SIG-M5 (cell line): ENCODE data around the gene CAPN12.
"Not testable (repeated sequence)": the region's sequence is repeated elsewhere in the genome, so short reads cannot be mapped to it uniquely, and the experiment has no call there.

Experiments
- DNase-seq: peaks from one replicate; lab custom pipeline; 2025; lab: John Stamatoyannopoulos, UW

Gene CAPN12

DNA sequence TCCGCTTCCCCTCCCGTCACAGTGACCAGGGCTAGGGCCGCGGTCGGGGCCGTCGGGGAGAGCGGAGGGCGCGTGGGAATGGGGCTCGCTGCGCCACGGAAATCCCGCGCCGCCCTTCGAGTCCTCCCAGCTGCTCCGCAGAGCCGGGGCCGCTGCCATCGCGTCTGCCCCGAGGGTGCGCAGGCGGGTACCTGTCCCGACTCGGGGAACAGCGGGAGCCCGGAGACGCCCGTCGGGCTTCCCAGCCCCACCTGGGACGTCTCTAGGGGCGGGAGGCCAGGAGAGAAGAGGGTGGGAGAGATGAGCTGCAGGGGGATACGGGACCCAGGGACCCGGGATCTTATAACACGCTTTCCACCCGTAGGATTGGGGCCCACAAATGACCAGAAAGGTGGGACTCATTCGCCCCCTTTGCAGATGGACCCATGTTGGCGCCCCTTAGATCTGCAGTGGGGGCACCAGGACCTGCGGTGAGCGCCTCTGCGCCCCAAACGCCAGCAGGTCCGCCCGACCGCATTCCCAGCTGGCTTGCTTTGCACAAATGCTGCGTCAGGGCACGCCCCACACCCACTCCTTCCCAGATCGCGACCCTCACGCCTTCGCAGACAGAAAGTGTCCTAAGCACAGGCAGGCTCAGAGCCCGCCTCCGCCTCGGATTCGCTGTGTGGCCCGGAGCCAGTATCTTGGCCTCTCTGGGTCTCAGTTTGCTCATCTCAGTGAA lies 26.1 kb upstream of the CAPN12 start:
- DNase-seq: not testable (repeated sequence)

DNA sequence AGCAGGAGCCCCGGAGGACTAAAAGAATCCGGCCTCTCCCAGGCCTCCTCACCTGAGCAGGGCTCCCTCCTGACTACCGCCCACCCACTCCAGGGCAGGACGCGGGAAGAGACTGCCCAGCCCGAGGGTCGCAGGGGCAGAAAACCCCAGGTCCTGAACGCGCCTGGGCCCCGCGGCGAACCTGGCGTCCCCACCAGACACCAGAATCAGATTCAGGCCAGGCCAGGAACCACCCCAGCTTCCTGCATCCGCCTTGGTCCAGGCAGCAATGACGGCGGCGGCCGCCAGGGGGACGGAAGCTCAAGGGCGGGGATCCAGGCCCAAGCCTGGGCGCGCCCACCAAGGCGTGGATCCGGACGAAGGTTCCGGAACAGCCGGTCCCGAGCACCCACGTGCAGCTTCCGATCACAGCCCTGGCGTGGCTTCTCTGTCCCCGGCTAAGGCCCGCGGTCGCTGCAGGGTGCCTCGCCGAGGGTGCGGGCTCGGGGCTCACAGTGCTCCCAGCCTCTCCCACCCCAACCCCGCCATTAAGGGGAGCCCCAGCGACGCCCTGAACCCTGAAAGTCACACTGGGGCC lies 25.4 kb upstream of the CAPN12 start:
- no peak for DNase-seq

DNA sequence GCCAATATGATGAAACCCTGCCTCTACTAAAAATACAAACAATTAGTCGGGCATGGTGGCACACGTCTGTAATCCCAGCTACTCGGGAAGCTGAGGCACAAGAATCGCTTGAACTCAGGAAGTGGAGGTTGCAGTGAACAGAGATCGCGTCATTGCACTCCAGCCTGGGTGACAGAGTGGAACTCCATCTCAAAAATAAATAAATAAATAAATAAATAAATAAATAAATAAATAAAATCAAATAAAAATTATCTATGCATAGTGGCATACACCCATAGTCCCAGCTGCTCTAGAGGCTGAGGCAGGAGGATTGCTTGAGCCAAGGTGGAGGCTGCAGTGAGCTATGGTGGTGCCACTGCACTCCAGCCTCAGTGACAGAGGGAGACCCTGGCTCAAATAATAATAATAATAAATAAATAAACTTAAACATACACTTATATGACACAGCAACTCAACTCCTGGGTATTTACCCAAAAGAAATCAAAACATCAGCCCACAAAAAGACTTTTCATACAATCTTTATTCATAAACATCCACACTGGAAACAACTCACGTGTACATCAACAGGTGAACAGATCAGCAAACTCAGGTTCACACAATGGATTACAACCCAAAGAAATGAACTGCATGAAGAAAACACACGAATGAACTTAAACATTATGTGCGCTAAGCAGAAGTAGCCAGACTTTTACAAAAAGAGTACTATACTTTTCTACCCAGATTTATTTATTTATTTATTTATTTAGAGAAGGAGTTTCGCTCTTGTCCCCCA lies 22.2 kb upstream of the CAPN12 start:
- DNase-seq: no peak

DNA sequence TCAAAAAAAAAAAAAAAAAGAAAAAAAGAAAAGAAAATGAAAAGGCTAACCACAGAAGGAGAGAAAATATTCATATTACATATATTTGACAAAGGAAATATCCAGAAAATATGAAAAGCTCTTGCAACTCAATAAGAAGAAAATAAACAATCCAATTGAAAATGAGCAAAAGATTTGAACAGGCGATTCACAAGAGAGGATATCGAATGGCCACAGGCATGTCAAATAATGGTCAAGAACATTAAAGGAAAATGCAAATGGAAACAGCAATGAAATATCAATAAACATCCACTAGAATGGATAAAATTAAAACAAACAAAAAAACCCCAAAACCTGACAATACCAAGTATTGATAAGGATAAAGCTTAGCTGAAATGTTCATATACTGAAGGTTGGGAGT lies 20.9 kb upstream of the CAPN12 start:
- no peak for DNase-seq

DNA sequence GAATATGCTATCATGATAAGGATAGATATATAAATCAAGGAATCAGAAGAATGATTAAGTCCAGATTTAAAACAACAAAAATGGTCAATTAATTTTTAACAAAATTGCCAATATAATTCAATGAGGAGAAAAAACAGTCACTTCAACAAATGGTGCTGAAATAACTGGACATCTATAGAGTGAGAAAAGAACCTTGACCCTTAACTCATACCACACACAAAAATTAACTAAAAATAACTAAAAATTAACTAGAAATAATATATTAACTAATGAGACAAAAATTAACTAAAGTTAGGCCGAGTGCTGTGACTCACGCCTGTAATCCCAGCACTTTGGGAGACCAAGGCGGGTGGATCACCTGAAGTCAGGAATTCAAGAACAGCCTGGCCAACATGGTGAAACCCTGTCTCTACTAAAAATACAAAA lies 19.5 kb upstream of the CAPN12 start:
- DNase-seq: no peak

DNA sequence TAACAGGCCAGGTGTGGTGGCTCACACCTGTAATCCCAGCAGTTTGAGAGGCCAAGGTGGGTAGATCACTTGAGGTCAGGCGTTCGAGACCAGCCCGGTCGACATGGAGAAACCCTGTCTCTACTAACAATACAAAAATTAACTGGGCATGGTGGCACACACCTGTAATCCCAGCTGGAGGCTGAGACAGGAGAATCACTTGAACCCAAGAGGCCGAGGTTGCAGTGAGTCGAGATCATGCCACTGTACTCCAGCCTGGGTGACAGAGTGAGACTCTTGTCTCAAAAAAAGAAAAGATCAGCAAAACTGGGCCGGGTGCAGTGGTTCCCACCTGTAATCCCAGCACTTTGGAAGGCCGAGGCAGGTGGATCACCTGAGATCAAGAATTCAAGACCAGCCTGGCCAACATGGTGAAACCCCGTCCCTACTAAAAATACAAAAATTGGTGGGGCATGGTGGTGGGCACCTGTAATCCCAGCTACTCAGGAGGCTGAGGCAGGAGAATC lies 17.7 kb upstream of the CAPN12 start:
- not testable (repeated sequence) for DNase-seq

DNA sequence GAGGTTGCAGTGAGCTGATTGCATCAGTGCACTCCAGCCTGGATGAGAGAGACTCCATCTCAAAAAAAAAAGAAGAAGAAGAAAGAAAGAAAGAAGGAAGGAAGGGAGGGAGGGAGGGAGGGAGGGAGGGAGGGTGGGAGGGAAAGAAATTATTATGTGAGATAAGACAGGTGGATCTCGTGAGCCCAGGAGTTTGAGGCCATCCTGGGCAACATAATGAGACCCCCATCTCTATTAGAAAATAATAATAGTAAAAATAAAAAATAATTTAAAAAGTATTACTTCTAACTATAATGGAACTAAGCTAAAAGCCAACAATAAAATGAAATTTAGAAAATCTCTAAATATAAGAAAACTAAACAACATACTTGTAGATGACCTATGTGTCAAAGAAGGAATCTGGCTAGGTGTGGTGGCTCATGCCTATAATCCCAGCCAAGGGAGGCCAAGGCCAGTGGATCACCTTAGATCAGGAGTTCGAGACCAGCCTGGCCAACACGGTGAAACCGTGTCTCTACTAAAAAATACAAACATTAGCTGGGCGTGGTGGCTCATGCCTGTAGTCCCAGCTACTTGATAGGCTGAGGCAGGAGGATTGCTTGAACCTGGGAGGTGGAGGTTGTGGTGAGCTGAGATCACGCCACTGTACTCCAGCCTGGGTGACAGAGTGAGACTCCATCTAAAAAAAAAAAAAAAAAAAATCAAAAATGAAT lies 16.7 kb upstream of the CAPN12 start:
- DNase-seq: not testable (repeated sequence)

DNA sequence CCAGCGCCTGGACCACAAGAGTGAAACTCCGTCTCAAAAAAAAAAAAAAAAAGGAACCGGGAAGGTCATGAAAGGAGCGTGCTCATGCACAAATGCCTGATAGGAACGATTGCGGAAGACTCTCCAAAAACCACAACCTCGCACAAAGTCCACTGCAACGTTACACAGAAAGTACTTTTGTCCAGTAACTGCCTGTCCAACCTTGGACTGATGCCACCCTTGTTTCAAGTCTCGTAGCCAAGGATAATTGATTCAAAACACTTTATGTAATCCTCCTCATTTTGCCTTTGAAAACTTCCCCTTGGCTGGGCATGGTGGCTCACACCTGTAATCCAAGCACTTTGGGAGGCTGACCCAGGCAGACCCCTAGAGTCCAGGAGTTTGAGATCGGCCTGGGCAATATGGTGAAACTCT lies 15.3 kb upstream of the CAPN12 start:
- DNase-seq: no peak

DNA sequence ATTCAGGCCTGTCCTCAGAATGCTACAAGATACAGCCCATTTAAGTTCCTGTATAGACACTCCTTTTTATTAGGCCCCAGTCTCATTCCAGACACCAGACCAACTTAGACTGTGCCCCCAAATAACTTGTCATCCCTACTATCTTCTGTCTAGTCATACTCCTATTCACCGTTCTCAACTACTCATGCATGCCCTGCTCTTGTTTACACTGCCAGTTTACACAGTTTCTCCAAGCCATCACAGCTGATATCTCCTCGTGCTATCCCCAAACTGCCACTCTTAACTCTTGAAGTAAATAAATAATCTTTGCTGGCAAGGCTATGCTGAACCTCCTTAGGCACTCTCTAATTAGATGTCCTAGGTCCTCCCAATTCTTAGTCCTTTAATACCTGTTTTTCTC lies 9.9 kb upstream of the CAPN12 start:
- DNase-seq: not testable (repeated sequence)

DNA sequence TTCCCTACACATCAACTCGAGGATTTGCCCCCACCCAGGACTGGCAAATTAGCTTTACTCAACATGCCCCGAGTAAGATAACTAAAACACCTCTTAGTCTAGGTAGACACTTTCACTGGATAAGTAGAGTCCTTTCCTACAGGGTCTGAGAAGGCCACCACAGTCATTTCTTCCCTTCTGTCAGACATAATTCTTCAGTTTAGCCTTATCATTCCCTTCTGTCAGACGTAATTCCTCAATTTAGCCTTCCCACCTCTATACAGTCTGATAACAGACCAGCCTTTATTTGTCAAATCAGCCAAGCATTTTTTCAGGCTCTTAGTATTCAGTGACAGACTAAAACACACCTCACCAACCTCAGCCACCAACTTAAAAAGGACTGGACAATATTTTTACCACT lies 9.5 kb upstream of the CAPN12 start:
- not testable (repeated sequence) for DNase-seq

DNA sequence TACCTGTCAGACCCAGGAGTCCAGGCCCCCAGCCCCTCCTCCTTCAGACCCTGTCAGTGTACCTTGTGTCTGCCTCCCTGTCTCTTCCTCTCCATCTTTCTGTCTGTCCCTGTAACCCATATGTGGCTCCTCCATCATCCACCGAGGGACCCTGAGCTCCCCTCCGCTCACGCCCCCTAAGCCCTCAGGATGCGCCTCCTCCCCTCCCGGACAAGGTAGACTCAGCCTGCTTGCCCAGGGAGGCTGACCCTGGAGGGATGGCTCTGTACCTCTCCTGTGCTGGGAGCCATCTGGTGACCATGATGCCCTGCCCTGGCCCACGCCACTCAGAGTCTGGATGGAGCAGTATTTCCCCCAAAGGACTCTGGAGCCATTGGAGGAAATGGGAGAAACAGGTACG lies 1.0 kb upstream of the CAPN12 start:
- no peak for DNase-seq

DNA sequence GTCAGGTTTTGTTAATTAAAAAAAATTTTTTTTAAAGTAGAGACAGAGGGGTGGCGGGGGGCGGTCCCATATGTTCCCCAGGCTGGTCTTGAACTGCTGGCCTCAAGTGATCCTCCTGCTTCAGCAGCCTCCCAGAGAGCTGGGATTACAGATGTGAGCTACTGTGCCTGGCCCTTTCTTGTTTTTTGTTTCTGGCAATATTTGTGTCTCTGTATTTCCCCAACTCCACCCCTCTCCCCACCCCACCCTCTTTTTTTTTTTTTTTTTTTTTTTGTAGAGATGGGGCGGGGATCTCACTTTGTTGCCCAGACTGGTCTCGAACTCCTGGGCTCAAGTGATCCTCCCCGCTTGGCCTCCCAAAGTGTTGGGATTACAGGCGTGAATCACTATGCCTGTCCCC lies 600 bp upstream of the CAPN12 start:
- no peak for DNase-seq

DNA sequence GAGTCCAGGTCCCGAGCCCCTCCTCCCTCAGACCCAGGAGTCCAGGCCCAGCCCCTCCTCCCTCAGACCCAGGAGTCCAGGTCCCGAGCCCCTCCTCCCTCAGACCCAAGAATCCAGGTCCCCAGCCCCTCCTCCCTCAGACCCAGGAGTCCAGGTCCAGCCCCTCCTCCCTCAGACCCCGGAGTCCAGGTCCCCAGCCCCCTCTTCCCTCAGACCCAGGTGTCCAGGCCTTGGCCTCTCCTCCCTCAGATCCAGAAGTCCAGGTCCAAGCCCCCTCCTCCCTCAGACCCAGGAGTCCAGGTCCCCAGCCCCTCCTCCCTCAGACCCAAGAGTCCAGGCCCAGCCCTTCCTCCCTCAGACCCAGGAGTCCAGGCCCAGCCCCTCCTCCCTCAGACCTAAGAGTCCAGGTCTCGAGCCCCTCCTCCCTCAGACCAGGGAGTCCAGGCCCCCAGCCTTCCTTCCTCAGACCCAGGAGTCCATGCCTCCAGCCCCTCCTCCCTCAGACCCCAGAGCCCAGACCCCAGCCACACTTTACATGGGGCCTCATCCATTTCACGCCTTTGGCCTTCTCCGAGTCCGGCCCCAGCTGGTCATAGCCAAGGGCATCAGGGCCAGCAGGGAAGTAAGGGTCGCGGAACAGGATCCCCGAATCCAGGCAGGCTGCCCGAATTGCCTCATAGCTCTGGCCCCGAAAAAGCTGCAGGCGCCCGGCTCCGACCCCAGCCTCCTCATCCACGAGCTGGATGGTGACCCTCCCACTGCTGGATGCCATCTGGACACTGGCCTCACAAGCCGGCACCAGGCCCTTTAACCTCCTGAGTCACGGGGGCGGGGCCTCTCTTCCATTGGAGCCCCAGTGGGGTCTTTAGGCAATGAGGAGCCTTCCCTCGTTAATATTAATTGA lies 628 bp downstream of the CAPN12 start:
- DNase-seq: no peak

DNA sequence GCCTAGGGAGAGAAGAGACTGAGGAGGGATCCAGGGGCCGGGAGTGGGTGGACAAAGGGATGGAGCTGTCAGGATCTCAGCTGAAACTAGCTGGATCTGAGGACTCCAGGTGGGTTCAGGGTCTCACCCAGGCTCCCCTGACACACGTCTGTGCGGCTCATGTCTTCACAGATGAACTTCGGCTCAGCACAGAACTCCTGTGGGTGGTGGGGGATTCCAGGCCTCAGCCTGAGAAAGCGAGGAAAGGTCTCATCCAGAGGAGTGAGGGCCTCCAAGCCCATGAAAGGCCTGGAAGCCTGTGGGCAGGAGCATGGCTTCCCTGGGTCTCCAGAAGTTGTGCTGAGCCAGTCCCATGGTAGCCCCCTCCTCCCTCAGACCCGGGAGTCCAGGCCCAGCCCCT lies 1.4 kb downstream of the CAPN12 start:
- DNase-seq: no peak

DNA sequence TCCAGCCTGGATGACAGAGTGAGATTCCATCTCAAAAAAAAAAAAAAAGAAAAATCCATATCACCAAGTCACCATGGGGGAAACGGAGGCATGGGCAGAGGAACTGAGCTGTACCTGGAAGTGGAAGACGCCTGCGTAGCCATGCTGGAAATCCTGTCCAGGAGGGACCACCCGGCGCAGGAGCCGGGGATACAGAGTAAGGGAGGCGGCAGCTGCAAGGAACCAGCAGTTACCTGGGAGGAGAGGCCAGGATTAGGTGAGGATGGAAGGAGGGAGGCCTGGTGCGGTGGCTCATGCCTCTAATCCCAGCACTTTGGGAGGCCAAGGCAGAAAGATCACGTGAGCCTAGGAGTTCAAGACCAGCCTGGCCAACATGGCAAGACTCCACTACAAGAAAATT lies 2.0 kb downstream of the CAPN12 start:
- no peak for DNase-seq

DNA sequence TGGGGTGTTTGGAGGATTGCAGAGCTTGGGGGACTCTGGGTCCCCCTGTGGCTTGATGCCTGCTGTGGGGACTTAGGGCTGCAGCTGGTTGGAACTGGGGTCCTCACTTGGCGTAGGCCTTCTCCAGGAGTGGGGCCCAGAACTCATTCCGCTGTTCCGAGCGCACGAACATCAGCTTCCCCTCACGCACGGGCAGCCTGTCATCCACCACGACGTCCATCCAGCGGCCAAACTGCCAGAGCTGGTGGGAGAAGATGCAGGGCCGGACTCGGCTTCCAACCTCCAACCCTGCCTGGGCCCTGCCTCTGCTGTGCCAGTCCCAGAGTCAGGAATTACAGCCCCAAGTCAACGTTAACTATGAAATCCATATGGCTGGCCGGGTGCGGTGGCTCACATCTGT lies 2.6 kb downstream of the CAPN12 start:
- DNase-seq: no peak

DNA sequence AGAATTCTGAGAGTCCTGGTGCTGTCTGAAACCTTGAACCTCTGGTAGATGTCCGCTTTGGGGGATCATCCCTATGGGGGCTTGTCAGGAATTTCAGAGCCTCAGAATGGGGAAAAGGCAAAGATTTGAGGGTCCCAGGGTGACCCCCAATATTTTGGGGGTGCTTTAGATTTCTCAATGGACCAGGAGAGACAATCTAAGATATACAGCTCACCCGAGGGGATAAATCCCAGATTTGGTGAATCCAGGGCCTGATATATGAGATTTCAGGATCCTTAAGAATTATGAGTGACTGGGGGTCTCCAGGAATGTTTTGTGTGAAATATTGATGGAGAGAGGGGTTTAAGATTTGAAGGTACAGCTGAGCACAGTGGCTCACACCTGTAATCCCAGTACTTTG lies 3.3 kb downstream of the CAPN12 start:
- DNase-seq: no peak

DNA sequence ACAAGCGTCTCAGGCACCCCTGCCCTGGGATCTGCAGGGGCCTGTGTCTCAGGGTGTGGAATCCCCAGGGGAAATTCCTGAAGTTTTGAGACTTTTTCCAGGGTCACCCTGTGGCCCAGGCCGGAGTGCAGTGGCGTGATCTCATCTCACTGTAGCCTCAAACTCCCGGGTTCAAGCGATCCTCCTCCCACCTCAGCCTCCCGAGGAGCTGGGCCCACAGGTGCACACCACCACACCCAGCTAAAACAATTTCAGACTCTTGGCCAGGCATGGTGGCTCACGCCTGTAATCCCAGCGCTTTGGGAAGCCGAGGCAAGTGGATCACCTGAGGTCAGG lies 4.0 kb downstream of the CAPN12 start:
- DNase-seq: no peak

DNA sequence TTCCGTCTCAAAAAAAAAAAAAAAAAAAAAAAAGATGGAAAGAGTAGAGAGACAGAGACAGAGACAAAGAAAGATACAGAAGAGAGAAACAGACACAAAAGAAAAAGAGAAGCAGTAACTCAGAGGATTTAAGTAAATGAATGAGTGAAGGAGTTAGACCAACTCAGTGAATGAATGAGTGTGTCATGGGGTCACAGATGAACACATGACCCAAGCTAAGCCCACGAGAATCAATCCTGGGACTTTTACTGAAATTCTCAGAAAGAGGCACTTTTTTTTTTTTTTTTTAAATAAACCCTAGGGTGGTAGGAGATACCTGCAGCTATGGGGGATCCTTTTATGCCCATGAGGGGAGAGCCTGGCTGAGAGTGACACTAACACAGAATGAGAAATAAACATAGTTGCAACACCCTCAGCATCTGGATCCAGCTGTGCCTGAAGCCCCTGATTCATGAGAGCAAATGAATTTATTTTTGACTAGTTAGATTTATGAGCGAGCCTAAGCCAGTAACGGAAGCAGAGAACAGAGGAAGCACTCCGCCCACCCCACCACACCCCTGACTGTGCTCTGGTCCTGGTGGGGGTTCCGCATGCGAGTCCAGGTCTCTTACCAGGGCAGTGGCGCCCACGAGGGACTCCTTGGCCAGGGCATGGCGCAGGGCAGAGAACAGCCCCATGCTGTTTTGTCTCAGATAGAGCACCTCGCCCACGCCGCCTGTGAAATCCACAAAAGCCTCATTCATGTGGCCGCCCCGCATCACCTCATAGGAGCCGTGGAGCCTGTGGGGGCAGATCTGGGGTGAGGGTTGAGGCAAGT lies 4.6 kb downstream of the CAPN12 start:
- no peak for DNase-seq

DNA sequence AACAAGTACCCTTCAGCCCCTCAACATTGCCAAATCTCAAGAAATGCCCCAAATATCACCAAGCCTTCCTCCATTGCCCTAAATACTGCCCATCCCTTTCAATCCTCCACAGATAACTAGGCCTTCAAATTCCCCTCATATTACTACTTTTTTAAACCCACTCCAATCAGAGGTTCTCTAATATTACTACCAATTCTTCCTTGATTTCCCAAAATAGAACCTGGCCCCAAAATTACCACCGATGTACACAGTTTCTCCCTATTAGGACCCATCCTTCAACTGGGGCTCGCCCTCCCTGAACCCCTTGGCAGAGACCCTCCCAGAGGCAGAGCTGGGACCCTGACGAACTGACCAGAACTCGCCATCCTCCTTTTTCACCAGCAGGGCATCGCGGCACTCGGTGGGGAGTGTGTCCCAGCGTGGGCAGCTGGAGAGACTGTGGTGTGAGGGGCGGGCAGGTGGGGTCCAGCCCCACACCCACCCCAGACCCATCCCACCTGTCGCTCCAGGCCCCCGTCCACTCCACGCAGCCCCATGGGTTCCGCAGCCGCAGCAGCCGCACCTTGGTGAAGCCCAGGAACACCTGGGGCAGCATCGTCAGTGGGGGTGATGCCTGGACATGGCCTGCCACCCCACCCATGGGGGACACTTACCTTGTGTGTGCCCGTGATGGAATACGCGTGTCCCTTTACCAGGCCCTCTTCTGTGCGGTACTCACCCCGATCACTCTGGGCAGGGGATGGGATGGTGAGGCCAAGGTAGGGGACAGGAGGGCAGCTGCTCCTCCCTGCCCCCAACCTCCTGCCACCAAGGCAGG lies 6.1 kb downstream of the CAPN12 start:
- DNase-seq: no peak
